ENCODE results near the gene FLNB. TPM values are rescaled to one million over a fixed set of nuclear protein-coding genes. Genes with fewer than 3 reads are reported as not detected.

Gene FLNB
- total and polyA plus RNA-seq, 2 of the 13 experiments (the other 11 are each of a cell fraction or from before 2014, with no cell fraction given), result 106 to 130 TPM

GRCh38 chr3:58177747-58178527, 169.7 kb downstream of the FLNB start (continued):
- TF ChIP-seq MED13 (CRISPR knock-in tag; IDR thresholded peaks at IDR 0.05) (no peak), TBL1XR1 (IDR thresholded peaks at IDR 0.05; ENCODE audit: borderline replicate concordance, low read length, partially characterized antibody) (no peak), ERF (CRISPR knock-in tag; IDR thresholded peaks at IDR 0.05) (peak; percentile 53; the same call in 1 of the 2 replicates), HOXA7 (CRISPR knock-in tag; IDR thresholded peaks at IDR 0.05) (no peak), HMGXB4 (CRISPR knock-in tag; IDR thresholded peaks at IDR 0.05; ENCODE audit: borderline replicate concordance in 1 of 2, low read depth in 1 of 2) (peak; percentile 62 to 79), ZBTB7A (CRISPR knock-in tag; IDR thresholded peaks at IDR 0.05) (no peak), ZNF280B (CRISPR knock-in tag; IDR thresholded peaks at IDR 0.05; ENCODE audit: borderline replicate concordance) (no peak), PRDM4 (CRISPR knock-in tag; IDR thresholded peaks at IDR 0.05; ENCODE audit: borderline replicate concordance) (no peak), FOXO4 (CRISPR knock-in tag; conservative IDR thresholded peaks at IDR 0.05) (no peak), BCL3 (CRISPR knock-in tag; IDR thresholded peaks at IDR 0.05) (no peak), HNRNPLL (IDR thresholded peaks at IDR 0.05; ENCODE audit: low read depth, low read length, poor library complexity, severe bottlenecking) (peak; percentile 63), ZNF18 (CRISPR knock-in tag; IDR thresholded peaks at IDR 0.05; ENCODE audit: insufficient replicate concordance) (peak; percentile 16), E2F2 (CRISPR knock-in tag; IDR thresholded peaks at IDR 0.05; ENCODE audit: borderline replicate concordance) (no peak), FOXA3 (CRISPR knock-in tag; IDR thresholded peaks at IDR 0.05) (0 out of 2 replicates have a peak, but pooled peaks have one; percentile 23)
